H9 (cell line): Measurements from ENCODE around the gene SLC35G6. TPM values are rescaled to one million over a fixed set of nuclear protein-coding genes. Genes with fewer than 3 reads are reported as not detected.
A peak's percentile ranks its signal among the peaks of the same experiment; 100 is the strongest.

Experiments
- DNase-seq: peaks from one replicate; pipeline ENCODE4 v3.0.0-alpha.2; 2017
- H2AFZ ChIP-seq: one replicate; pipeline ENCODE4 v1.6.1; 2013; ENCODE audit warnings: mild to moderate bottlenecking, low read length, control low read depth, moderate library complexity
- H2AK5ac ChIP-seq: 2 replicates; pipeline ENCODE4 v1.6.1; 2013; ENCODE audit warnings: low read length, control low read depth, mixed read lengths; ENCODE audit not compliant: insufficient read length
- H2BK120ac ChIP-seq: one replicate; pipeline ENCODE4 v1.6.1; 2013; ENCODE audit warnings: low read depth, mild to moderate bottlenecking, low read length, control low read depth, inconsistent platforms; ENCODE audit not compliant: poor library complexity, severe bottlenecking
- H2BK12ac ChIP-seq: 2 replicates; pipeline ENCODE4 v1.6.1; 2013; ENCODE audit warnings: low read length, control low read depth, mixed read lengths, low read depth; ENCODE audit not compliant: insufficient read length
- H2BK15ac ChIP-seq: 2 replicates; pipeline ENCODE4 v1.6.1; 2013; ENCODE audit warnings: low read depth, low read length, control low read depth
- H2BK20ac ChIP-seq: one replicate; pipeline ENCODE4 v1.6.1; 2013; ENCODE audit warnings: low read depth, mild to moderate bottlenecking, low read length, control low read depth, inconsistent platforms; ENCODE audit not compliant: poor library complexity, severe bottlenecking
- H2BK5ac ChIP-seq: 2 replicates; pipeline ENCODE4 v1.6.1; 2013; ENCODE audit warnings: low read length, control low read depth, mixed read lengths; ENCODE audit not compliant: insufficient read length
- H3K14ac ChIP-seq: 2 replicates; pipeline ENCODE4 v1.6.1; 2013; ENCODE audit warnings: low read length, control low read depth; ENCODE audit not compliant: insufficient read depth
- H3K18ac ChIP-seq: 2 replicates; pipeline ENCODE4 v1.6.1; 2013; ENCODE audit warnings: low read depth, mild to moderate bottlenecking, mixed read lengths, low read length, control low read depth; ENCODE audit not compliant: insufficient read length
- H3K23ac ChIP-seq: 2 replicates; pipeline ENCODE4 v1.6.1; 2013; ENCODE audit warnings: low read length, control low read depth, mixed read lengths, low read depth; ENCODE audit not compliant: insufficient read length
- H3K23me2 ChIP-seq: 2 replicates; pipeline ENCODE4 v1.6.1; 2013; ENCODE audit warnings: low read depth, mild to moderate bottlenecking, mixed read lengths, low read length, control low read depth; ENCODE audit not compliant: insufficient read length, poor library complexity, severe bottlenecking
- H3K27ac ChIP-seq: 2 replicates; pipeline ENCODE4 v1.5.1; 2013; ENCODE audit warnings: low read length, control low read depth, mixed read lengths, low read depth; ENCODE audit not compliant: insufficient read length
- H3K27me3 ChIP-seq: 2 replicates; pipeline ENCODE4 v1.6.1; 2013; ENCODE audit warnings: low read length, control low read depth, inconsistent platforms; ENCODE audit not compliant: insufficient read depth
- H3K4ac ChIP-seq: 2 replicates; pipeline ENCODE4 v1.6.1; 2013; ENCODE audit warnings: low read depth, mild to moderate bottlenecking, control low read depth, inconsistent platforms, low read length, moderate library complexity
- H3K4me1 ChIP-seq: 2 replicates; pipeline ENCODE4 v1.6.1; 2013; ENCODE audit warnings: low read length, control low read depth, inconsistent platforms; ENCODE audit not compliant: insufficient read depth
- H3K4me2 ChIP-seq: 2 replicates; pipeline ENCODE4 v1.6.1; 2013; ENCODE audit warnings: low read length, control low read depth, mixed read lengths; ENCODE audit not compliant: insufficient read length, insufficient read depth
- H3K56ac ChIP-seq: 2 replicates; pipeline ENCODE4 v1.6.1; 2013; ENCODE audit warnings: low read depth, mild to moderate bottlenecking, mixed read lengths, low read length, control low read depth; ENCODE audit not compliant: insufficient read length
- H3K79me1 ChIP-seq: 2 replicates; pipeline ENCODE4 v1.6.1; 2013; ENCODE audit warnings: low read depth, mild to moderate bottlenecking, moderate library complexity, low read length, control low read depth, inconsistent platforms; ENCODE audit not compliant: insufficient read depth, poor library complexity, severe bottlenecking
- H3K79me2 ChIP-seq: 2 replicates; pipeline ENCODE4 v1.6.1; 2013; ENCODE audit warnings: low read length, control low read depth, inconsistent platforms; ENCODE audit not compliant: insufficient read depth
- H3K9ac ChIP-seq: 2 replicates; pipeline ENCODE4 v1.6.1; 2013; ENCODE audit warnings: low read length, control low read depth, mixed read lengths; ENCODE audit not compliant: insufficient read length; ENCODE audit errors: extremely low read depth
- H3K9me3 ChIP-seq: one replicate; pipeline ENCODE4 v1.6.1; 2013; ENCODE audit warnings: low read depth, low read length, inconsistent platforms; ENCODE audit not compliant: control insufficient read depth
- H3T11ph ChIP-seq: one replicate; pipeline ENCODE4 v1.6.1; 2013; ENCODE audit warnings: mild to moderate bottlenecking, low read length, control low read depth, inconsistent platforms
- H4K20me1 ChIP-seq: one replicate; pipeline ENCODE4 v1.6.1; 2013; ENCODE audit not compliant: control insufficient read depth, insufficient read length, insufficient read depth
- H4K5ac ChIP-seq: 2 replicates; pipeline ENCODE4 v1.6.1; 2013; ENCODE audit warnings: low read depth, mild to moderate bottlenecking, mixed read lengths, low read length, control low read depth; ENCODE audit not compliant: insufficient read length
- H4K8ac ChIP-seq: replicated peaks from 2 replicates; pipeline ENCODE4 v1.6.1; 2013; ENCODE audit warnings: low read length, control low read depth, mixed read lengths, low read depth; ENCODE audit not compliant: insufficient read length
- H4K91ac ChIP-seq: 2 replicates; pipeline ENCODE4 v1.6.1; 2013; ENCODE audit warnings: low read depth, mild to moderate bottlenecking, moderate library complexity, mixed read lengths, low read length, control low read depth; ENCODE audit not compliant: insufficient read length
- H3K27ac Mint-ChIP-seq, 3 experiments: 2 replicates in 2 of 3; 3 replicates in 1 of 3; pipeline ENCODE4 v1.8.0; 2020 to 2021; ENCODE audit warnings: mixed read lengths in 3 of 3, mild to moderate bottlenecking in 1 of 3, moderate library complexity in 1 of 3
- H3K27me3 Mint-ChIP-seq: 2 replicates; pipeline ENCODE4 v1.8.0; 2021; ENCODE audit warnings: low read depth, mild to moderate bottlenecking, moderate library complexity, mixed read lengths
- H3K36me3 Mint-ChIP-seq, 3 experiments: 2 replicates in 2 of 3; 3 replicates in 1 of 3; pipeline ENCODE4 v1.8.0; 2020 to 2021; ENCODE audit warnings: low read depth in 3 of 3, mixed read lengths in 3 of 3; ENCODE audit not compliant: insufficient read depth in 1 of 3
- H3K4me1 Mint-ChIP-seq, 2 experiments: 2 replicates each; pipeline ENCODE4 v1.8.0; 2020; ENCODE audit warnings: mixed read lengths in 2 of 2
- H3K4me3 Mint-ChIP-seq, 2 experiments: 2 replicates in 1 of 2; 3 replicates in 1 of 2; pipeline ENCODE4 v1.8.0; 2020 to 2021; ENCODE audit warnings: mild to moderate bottlenecking in 2 of 2, mixed read lengths in 2 of 2, moderate library complexity in 1 of 2
- H3K9me3 Mint-ChIP-seq, 2 experiments: 2 replicates in 1 of 2; 3 replicates in 1 of 2; pipeline ENCODE4 v1.8.0; 2020; ENCODE audit warnings: mild to moderate bottlenecking in 2 of 2, mixed read lengths in 2 of 2, moderate library complexity in 1 of 2
- WGBS: extraction: QIAGEN DNeasy Blood & Tissue Kit; methylation state at CpG from one replicate; pipeline ENCODE4 v1.1.7; 2013; ENCODE audit warnings: missing lambda C conversion rate, low lambda C conversion rate, mixed read lengths; ENCODE audit not compliant: insufficient read length; ENCODE audit errors: extremely low coverage; 5-methylcytosine and 5-hydroxymethylcytosine counted together
- total RNA-seq: library from RNA; stranded (reverse); gene quantifications from 2 replicates; pipeline ENCODE4 v1.2.1, GENCODE V29; 2021
- TF ChIP-seq, protein P1 (sequence below): fragments of 200-600 bp; sonication (generic); conservative IDR thresholded peaks from 3 replicates; pipeline ENCODE4 v1.8.0; 2021; ENCODE audit warnings: antibody characterized with exemption, mild to moderate bottlenecking

The SLC35G6 gene
- total RNA-seq, 1 experiment from 2014 or later, result not detected

DNA sequence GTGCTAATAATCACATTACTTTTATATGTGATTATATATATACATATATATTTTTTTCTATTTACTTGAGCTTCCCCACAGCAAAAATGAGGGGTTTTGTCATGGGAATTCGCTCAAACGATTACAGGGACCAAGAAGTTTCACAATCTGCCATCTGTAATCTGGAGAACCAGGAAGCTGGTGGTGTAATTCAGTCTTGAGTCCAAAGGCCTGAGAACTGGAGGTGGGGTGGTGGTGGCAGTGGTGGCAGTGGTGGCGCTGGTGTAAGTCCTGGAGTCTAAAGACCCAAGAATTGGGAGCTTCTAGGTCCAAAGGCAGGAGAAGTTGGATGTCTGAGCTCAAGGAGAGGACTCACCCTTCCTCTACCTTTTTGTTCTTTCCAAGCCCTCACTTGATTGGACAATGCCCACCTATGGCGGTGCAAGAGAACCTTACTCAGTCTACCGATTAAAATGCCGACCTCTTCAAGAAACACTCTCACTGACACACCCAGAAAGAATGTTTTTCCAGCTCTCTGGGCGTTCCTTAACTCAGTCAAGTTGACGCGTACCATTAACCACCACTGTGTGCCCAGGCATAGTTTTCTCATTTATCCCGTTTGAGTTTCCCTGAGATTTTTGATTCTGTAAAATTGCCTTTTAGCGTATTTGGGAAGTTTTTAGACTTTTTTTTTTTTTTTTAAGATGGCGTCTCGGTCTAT, 34.8 kb downstream of the SLC35G6 start:
- Histone ChIP-seq H3K18ac (no peak overlapping the region), H4K91ac (no peak overlapping the region), H3K23me2 (no peaks in the 10 kb centered on the region), H3K56ac (no peak overlapping the region), H2BK15ac (no peak overlapping the region), H3K4me1 (no peaks in the 10 kb centered on the region), H3K79me2 (no peaks in the 10 kb centered on the region), H2AFZ (no peak overlapping the region), H3K23ac (no peak overlapping the region), H3K9ac (no peak overlapping the region), H3K4ac (no peak overlapping the region), H3K27ac (no peak overlapping the region), H3T11ph (no peak overlapping the region), H2BK5ac (no peak overlapping the region), H4K8ac (no peak overlapping the region), H2BK20ac (no peak overlapping the region), H3K4me2 (no peak overlapping the region), H4K5ac (no peak overlapping the region), H3K14ac (no peak overlapping the region), H3K79me1 (no peaks in the 10 kb centered on the region), H2BK12ac (no peak overlapping the region), H2AK5ac (no peak overlapping the region), H2BK120ac (no peak overlapping the region), H4K20me1 (no peaks in the 10 kb centered on the region), H3K27me3 (no peaks in the 10 kb centered on the region), H3K9me3 (no peaks in the 10 kb centered on the region)
- no CpG with 5 or more reads among the region's 13 CpGs for WGBS
- no peaks in the 10 kb centered on the region for H3K27me3 Mint-ChIP-seq
- no peaks in the 10 kb centered on the region for H3K4me1 Mint-ChIP-seq
- H3K27ac Mint-ChIP-seq, result 0 out of 7 replicates have a peak overlapping the region, but pooled peaks of 1 of the 3 experiments have one; percentile 11
- no peaks in the 10 kb centered on the region for H3K9me3 Mint-ChIP-seq
- DNase-seq, result no peak
- peaks cover 20 to 41% (median 33%) of the 10 kb centered on the region in 3 experiments for H3K36me3 Mint-ChIP-seq
- TF ChIP-seq, protein P1, sequence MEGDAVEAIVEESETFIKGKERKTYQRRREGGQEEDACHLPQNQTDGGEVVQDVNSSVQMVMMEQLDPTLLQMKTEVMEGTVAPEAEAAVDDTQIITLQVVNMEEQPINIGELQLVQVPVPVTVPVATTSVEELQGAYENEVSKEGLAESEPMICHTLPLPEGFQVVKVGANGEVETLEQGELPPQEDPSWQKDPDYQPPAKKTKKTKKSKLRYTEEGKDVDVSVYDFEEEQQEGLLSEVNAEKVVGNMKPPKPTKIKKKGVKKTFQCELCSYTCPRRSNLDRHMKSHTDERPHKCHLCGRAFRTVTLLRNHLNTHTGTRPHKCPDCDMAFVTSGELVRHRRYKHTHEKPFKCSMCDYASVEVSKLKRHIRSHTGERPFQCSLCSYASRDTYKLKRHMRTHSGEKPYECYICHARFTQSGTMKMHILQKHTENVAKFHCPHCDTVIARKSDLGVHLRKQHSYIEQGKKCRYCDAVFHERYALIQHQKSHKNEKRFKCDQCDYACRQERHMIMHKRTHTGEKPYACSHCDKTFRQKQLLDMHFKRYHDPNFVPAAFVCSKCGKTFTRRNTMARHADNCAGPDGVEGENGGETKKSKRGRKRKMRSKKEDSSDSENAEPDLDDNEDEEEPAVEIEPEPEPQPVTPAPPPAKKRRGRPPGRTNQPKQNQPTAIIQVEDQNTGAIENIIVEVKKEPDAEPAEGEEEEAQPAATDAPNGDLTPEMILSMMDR, result no peak
- H3K4me3 Mint-ChIP-seq, result no peak overlapping the region
